ENCODE results near the gene SPRYD3. TPM values are rescaled to one million over a fixed set of nuclear protein-coding genes. Genes with fewer than 3 reads are reported as not detected.

The SPRYD3 gene
- total and polyA plus RNA-seq, 2 experiments from 2014 or later, result 4.3 to 5.4 TPM

DNA sequence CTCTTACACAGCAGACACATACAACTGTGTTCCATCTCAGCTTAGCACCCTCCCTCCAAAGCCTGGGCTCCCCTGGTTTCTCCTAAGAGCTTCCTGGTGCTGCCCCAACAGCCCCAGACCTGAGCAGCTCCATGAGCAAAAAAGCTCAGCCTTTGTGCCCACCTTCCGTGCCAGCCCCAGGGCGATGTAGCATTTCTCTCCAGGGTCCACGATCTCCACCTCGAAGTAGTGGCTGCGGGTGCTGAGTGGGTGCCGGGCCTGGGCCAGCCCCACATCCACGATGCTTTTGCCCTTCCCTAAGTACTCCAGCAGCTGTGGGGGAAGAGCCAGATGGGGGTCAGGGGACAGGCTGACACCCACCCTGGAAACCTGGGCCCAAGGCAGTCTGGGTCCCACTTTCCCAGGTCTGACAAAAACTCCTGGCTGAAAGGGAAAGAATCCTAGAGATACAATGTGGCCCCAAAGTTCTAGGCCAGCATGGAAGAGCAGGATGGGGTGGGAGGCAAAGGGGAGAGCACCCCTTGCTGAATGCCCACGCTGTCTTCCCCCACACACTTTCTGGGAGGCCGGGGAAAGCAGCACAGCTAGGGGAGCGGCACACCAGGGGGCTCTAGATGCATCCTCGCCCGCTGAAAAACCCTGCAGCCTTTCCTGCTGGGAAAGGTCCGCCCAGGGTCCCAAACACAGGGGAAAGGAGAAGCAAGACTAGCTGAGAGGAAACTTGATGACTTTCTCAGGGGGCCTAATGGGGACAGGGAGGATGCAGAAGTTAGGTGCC lies 11.0 kb downstream of the SPRYD3 start:
- no peaks in the 10 kb centered on the region for H3K9me2 ChIP-seq (ENCODE audit: insufficient read depth)
- TF ChIP-seq NANOG (IDR thresholded peaks at IDR 0.05; ENCODE audit: borderline replicate concordance) (no peak), ZNF114 (CRISPR knock-in tag; IDR thresholded peaks at IDR 0.05) (no peak), STAT1 (IDR thresholded peaks at IDR 0.05; ENCODE audit: unreplicated experiment) (no peak), ZNF331 (CRISPR knock-in tag; IDR thresholded peaks at IDR 0.05; ENCODE audit: low read depth) (no peak), EZH2phosphoT487 (IDR thresholded peaks at IDR 0.05; ENCODE audit: unreplicated experiment) (no peak), POLR2AphosphoS5 (IDR thresholded peaks at IDR 0.05; ENCODE audit: low read depth) (no peak), ZNF462 (CRISPR knock-in tag; IDR thresholded peaks at IDR 0.05) (no peak), CREB1 (CRISPR knock-in tag; IDR thresholded peaks at IDR 0.05; ENCODE audit: low read depth) (no peak), EZH2 (IDR thresholded peaks at IDR 0.05; ENCODE audit: low read depth, unreplicated experiment) (no peak), JUNB (IDR thresholded peaks at IDR 0.05; ENCODE audit: unreplicated experiment) (no peak)
- TF ChIP-seq, protein P1, sequence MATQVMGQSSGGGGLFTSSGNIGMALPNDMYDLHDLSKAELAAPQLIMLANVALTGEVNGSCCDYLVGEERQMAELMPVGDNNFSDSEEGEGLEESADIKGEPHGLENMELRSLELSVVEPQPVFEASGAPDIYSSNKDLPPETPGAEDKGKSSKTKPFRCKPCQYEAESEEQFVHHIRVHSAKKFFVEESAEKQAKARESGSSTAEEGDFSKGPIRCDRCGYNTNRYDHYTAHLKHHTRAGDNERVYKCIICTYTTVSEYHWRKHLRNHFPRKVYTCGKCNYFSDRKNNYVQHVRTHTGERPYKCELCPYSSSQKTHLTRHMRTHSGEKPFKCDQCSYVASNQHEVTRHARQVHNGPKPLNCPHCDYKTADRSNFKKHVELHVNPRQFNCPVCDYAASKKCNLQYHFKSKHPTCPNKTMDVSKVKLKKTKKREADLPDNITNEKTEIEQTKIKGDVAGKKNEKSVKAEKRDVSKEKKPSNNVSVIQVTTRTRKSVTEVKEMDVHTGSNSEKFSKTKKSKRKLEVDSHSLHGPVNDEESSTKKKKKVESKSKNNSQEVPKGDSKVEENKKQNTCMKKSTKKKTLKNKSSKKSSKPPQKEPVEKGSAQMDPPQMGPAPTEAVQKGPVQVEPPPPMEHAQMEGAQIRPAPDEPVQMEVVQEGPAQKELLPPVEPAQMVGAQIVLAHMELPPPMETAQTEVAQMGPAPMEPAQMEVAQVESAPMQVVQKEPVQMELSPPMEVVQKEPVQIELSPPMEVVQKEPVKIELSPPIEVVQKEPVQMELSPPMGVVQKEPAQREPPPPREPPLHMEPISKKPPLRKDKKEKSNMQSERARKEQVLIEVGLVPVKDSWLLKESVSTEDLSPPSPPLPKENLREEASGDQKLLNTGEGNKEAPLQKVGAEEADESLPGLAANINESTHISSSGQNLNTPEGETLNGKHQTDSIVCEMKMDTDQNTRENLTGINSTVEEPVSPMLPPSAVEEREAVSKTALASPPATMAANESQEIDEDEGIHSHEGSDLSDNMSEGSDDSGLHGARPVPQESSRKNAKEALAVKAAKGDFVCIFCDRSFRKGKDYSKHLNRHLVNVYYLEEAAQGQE (IDR thresholded peaks at IDR 0.05; ENCODE audit: unreplicated experiment), result no peak
- TF ChIP-seq, protein P2, sequence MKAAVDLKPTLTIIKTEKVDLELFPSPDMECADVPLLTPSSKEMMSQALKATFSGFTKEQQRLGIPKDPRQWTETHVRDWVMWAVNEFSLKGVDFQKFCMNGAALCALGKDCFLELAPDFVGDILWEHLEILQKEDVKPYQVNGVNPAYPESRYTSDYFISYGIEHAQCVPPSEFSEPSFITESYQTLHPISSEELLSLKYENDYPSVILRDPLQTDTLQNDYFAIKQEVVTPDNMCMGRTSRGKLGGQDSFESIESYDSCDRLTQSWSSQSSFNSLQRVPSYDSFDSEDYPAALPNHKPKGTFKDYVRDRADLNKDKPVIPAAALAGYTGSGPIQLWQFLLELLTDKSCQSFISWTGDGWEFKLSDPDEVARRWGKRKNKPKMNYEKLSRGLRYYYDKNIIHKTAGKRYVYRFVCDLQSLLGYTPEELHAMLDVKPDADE (IDR thresholded peaks at IDR 0.05), result no peak
- TF ChIP-seq, protein P3, sequence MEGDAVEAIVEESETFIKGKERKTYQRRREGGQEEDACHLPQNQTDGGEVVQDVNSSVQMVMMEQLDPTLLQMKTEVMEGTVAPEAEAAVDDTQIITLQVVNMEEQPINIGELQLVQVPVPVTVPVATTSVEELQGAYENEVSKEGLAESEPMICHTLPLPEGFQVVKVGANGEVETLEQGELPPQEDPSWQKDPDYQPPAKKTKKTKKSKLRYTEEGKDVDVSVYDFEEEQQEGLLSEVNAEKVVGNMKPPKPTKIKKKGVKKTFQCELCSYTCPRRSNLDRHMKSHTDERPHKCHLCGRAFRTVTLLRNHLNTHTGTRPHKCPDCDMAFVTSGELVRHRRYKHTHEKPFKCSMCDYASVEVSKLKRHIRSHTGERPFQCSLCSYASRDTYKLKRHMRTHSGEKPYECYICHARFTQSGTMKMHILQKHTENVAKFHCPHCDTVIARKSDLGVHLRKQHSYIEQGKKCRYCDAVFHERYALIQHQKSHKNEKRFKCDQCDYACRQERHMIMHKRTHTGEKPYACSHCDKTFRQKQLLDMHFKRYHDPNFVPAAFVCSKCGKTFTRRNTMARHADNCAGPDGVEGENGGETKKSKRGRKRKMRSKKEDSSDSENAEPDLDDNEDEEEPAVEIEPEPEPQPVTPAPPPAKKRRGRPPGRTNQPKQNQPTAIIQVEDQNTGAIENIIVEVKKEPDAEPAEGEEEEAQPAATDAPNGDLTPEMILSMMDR (conservative IDR thresholded peaks at IDR 0.05; ENCODE audit: low read depth in 2 of 2), result no peak
- H3K4me3 Mint-ChIP-seq, result no peak overlapping the region
- no peaks in the 10 kb centered on the region for H4K20me1 ChIP-seq (replicated peaks; ENCODE audit: insufficient read depth)
- H3K4me1 ChIP-seq (ENCODE audit: insufficient read depth), result peaks cover 23% of the 10 kb centered on the region
- H3K36me3 Mint-ChIP-seq (ENCODE audit: low read depth), result peaks cover 8% of the 10 kb centered on the region
- ATAC-seq (no peak), DNase-seq (ENCODE audit: low spot score) (no peak)
- no peaks in the 10 kb centered on the region; the same call in 1 of the 2 replicates for H3K36me3 ChIP-seq (ENCODE audit: insufficient read depth)
- H3K9me3 Mint-ChIP-seq, result no peaks in the 10 kb centered on the region
- H3K4me2 ChIP-seq, result no peak overlapping the region
- no peaks in the 10 kb centered on the region for H3K79me2 ChIP-seq (replicated peaks; ENCODE audit: insufficient read depth)
- H3K27ac Mint-ChIP-seq, result no peak overlapping the region
- H3K27me3 Mint-ChIP-seq (ENCODE audit: insufficient read depth, low read depth, poor library complexity), result peaks cover 17% of the 10 kb centered on the region
- no peak overlapping the region for H3K27ac ChIP-seq (ENCODE audit: low read depth)
- no peak overlapping the region for H2AFZ ChIP-seq
- peaks cover 48% of the 10 kb centered on the region for H3K4me1 Mint-ChIP-seq
- no peaks in the 10 kb centered on the region for H3F3A ChIP-seq (replicated peaks; ENCODE audit: low read depth)
- 0 out of 2 replicates have a peak, but pooled peaks cover 3% of the 10 kb centered on the region for H3K27me3 ChIP-seq (ENCODE audit: insufficient read depth)
- no peak overlapping the region for H3K4me3 ChIP-seq

Data from GM23338 (cell line).